ENCODE data around the gene CELA2B. TPM values are rescaled to one million over a fixed set of nuclear protein-coding genes. Genes with fewer than 3 reads are reported as not detected.
A peak's percentile ranks its signal among the peaks of the same experiment; 100 is the strongest.

Gene CELA2B
- total and polyA plus RNA-seq, 9 of the 15 experiments (the other 6 are each of a cell fraction or from before 2014, with no cell fraction given) = 0.25 to 2.1 (median 0.38) TPM; not detected in 5

DNA sequence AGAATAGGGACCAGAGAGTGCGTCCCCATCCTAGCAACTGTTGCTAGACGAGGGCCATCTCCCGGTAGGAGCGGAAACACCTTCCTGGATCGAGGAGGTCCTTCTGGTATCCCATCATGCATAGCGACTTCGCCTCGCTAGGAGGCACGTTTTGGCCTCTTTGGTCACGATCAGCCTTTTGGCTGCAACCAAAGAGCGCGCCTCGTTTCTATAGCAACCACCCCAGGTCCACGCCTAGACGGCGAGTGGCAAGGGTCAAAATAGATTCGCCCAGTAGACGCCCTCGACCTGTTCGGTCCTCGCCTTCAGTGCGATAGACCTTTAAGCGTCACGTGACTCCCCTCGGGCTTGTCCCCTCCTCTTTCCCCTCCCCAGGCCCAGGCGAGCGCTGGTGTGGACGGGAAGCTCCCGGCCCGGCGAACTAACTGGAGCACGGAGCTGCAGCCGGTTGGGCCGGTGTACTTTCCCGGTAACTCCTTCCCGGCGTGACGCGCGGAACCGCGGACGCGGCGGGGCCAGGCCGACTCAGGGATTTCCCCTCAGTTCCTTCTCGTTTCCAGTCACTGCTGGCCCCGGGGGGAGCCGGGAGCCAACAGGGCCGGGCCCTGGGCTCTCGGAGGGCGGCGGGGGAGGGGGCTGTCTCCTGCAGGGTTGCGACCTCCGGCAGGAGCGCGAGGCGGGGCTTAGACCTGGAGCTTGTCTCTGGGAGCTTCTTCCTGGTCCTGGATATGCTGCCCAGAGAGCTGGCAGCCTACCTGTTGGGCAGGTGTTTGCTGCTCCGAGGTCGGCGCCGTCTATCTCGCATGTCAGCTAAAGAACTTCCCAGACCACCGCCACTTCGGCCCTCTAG lies 50.8 kb downstream of the CELA2B start, which contains the start of gene DNAJC16 (continued):
- TF ChIP-seq, protein P1, sequence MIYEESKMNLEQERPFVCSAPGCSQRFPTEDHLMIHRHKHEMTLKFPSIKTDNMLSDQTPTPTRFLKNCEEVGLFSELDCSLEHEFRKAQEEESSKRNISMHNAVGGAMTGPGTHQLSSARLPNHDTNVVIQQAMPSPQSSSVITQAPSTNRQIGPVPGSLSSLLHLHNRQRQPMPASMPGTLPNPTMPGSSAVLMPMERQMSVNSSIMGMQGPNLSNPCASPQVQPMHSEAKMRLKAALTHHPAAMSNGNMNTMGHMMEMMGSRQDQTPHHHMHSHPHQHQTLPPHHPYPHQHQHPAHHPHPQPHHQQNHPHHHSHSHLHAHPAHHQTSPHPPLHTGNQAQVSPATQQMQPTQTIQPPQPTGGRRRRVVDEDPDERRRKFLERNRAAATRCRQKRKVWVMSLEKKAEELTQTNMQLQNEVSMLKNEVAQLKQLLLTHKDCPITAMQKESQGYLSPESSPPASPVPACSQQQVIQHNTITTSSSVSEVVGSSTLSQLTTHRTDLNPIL (CRISPR knock-in tag; IDR thresholded peaks at IDR 0.05) = no peak
- peak; percentile 79; the same call in 1 of the 2 replicates for TF ChIP-seq PML (IDR thresholded peaks at IDR 0.05; ENCODE audit: low read length)
- TF ChIP-seq RBM14 (IDR thresholded peaks at IDR 0.05; ENCODE audit: borderline replicate concordance, insufficient read depth, low read depth, low read length) = no peak
- TF ChIP-seq, protein P2, sequence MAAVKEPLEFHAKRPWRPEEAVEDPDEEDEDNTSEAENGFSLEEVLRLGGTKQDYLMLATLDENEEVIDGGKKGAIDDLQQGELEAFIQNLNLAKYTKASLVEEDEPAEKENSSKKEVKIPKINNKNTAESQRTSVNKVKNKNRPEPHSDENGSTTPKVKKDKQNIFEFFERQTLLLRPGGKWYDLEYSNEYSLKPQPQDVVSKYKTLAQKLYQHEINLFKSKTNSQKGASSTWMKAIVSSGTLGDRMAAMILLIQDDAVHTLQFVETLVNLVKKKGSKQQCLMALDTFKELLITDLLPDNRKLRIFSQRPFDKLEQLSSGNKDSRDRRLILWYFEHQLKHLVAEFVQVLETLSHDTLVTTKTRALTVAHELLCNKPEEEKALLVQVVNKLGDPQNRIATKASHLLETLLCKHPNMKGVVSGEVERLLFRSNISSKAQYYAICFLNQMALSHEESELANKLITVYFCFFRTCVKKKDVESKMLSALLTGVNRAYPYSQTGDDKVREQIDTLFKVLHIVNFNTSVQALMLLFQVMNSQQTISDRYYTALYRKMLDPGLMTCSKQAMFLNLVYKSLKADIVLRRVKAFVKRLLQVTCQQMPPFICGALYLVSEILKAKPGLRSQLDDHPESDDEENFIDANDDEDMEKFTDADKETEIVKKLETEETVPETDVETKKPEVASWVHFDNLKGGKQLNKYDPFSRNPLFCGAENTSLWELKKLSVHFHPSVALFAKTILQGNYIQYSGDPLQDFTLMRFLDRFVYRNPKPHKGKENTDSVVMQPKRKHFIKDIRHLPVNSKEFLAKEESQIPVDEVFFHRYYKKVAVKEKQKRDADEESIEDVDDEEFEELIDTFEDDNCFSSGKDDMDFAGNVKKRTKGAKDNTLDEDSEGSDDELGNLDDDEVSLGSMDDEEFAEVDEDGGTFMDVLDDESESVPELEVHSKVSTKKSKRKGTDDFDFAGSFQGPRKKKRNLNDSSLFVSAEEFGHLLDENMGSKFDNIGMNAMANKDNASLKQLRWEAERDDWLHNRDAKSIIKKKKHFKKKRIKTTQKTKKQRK (IDR thresholded peaks at IDR 0.05; ENCODE audit: borderline replicate concordance, low read depth, low read length) = no peak
- TF ChIP-seq RBM22 (IDR thresholded peaks at IDR 0.05; ENCODE audit: low read depth, low read length, poor library complexity, severe bottlenecking) = no peak
- no peak for TF ChIP-seq ZNF324 (CRISPR knock-in tag; IDR thresholded peaks at IDR 0.05)
- peak; percentile 99 for TF ChIP-seq ZFX (CRISPR knock-in tag; IDR thresholded peaks at IDR 0.05)
- peak; percentile 78 for TF ChIP-seq ESRRA (IDR thresholded peaks at IDR 0.05; ENCODE audit: borderline replicate concordance, low read depth)
- TF ChIP-seq, protein P3, sequence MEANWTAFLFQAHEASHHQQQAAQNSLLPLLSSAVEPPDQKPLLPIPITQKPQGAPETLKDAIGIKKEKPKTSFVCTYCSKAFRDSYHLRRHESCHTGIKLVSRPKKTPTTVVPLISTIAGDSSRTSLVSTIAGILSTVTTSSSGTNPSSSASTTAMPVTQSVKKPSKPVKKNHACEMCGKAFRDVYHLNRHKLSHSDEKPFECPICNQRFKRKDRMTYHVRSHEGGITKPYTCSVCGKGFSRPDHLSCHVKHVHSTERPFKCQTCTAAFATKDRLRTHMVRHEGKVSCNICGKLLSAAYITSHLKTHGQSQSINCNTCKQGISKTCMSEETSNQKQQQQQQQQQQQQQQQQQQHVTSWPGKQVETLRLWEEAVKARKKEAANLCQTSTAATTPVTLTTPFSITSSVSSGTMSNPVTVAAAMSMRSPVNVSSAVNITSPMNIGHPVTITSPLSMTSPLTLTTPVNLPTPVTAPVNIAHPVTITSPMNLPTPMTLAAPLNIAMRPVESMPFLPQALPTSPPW (CRISPR knock-in tag; IDR thresholded peaks at IDR 0.05) = peak; percentile 99
- TF ChIP-seq, protein P4, sequence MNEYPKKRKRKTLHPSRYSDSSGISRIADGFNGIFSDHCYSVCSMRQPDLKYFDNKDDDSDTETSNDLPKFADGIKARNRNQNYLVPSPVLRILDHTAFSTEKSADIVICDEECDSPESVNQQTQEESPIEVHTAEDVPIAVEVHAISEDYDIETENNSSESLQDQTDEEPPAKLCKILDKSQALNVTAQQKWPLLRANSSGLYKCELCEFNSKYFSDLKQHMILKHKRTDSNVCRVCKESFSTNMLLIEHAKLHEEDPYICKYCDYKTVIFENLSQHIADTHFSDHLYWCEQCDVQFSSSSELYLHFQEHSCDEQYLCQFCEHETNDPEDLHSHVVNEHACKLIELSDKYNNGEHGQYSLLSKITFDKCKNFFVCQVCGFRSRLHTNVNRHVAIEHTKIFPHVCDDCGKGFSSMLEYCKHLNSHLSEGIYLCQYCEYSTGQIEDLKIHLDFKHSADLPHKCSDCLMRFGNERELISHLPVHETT (CRISPR knock-in tag; conservative IDR thresholded peaks at IDR 0.05 in 1 of 2, IDR thresholded peaks at IDR 0.05 in 1 of 2) = peak in 1 of 2 experiments; percentile 99; a peak in 2 of 4 replicates
- TF ChIP-seq, protein P5, sequence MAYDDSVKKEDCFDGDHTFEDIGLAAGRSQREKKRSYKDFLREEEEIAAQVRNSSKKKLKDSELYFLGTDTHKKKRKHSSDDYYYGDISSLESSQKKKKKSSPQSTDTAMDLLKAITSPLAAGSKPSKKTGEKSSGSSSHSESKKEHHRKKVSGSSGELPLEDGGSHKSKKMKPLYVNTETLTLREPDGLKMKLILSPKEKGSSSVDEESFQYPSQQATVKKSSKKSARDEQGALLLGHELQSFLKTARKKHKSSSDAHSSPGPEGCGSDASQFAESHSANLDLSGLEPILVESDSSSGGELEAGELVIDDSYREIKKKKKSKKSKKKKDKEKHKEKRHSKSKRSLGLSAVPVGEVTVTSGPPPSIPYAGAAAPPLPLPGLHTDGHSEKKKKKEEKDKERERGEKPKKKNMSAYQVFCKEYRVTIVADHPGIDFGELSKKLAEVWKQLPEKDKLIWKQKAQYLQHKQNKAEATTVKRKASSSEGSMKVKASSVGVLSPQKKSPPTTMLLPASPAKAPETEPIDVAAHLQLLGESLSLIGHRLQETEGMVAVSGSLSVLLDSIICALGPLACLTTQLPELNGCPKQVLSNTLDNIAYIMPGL (CRISPR knock-in tag; IDR thresholded peaks at IDR 0.05) = no peak; the same call in 1 of the 2 replicates
- TF ChIP-seq SMARCA4 (IDR thresholded peaks at IDR 0.05) = no peak
- 0 out of 2 replicates have a peak, but pooled peaks have one; percentile 44 for TF ChIP-seq KAT7 (CRISPR knock-in tag; IDR thresholded peaks at IDR 0.05; ENCODE audit: borderline replicate concordance)
- TF ChIP-seq MXI1 (IDR thresholded peaks at IDR 0.05; ENCODE audit: low read depth, low read length) = peak; percentile 97
- TF ChIP-seq E2F3 (CRISPR knock-in tag; IDR thresholded peaks at IDR 0.05) = 0 out of 2 replicates have a peak, but pooled peaks have one; percentile 31
- no peak for TF ChIP-seq MTA2 (IDR thresholded peaks at IDR 0.05; ENCODE audit: low read depth)
